ENCODE data around the gene PKN1. TPM values are rescaled to one million over a fixed set of nuclear protein-coding genes. Genes with fewer than 3 reads are reported as not detected.

Gene PKN1
- total and polyA plus RNA-seq, 2 of the 4 experiments (the other 2 are of a cell fraction): 39.1 to 41.4 TPM

GRCh38 chr19:14511229-14511593 lies 78.1 kb downstream of the PKN1 start:
- peaks cover 21 to 47% of the 10 kb centered on the region in 2 experiments for H3K79me1 ChIP-seq (ENCODE audit: low read depth in 1 of 2, low read length in 2 of 2)
- no peaks in the 10 kb centered on the region for H3K27me3 ChIP-seq (ENCODE audit: control insufficient read depth, insufficient read depth, low read length)
- BruUV-seq (replicated peaks): no TSS peak
- in situ Hi-C loops (cut with MboI; ENCODE audit: low sequenced_read_pairs) (no loop called here), dilution Hi-C loops (cut with HindIII; ENCODE audit: low sequenced_read_pairs, unreplicated experiment) (no loop called here), intact Hi-C loops (cut with micrococcal nuclease) (no loop called here)
- peaks cover 20% of the 10 kb centered on the region for H3K36me3 ChIP-seq (ENCODE audit: control insufficient read depth, insufficient read depth, low read length)
- no peaks in the 10 kb centered on the region for H3K9me3 ChIP-seq (ENCODE audit: control insufficient read depth, insufficient read depth, low read length)
- H2AK5ac ChIP-seq (ENCODE audit: low read depth, low read length): peak overlapping the region; percentile 94
- peak overlapping the region; percentile 90 for H3K14ac ChIP-seq (replicated peaks; ENCODE audit: low read depth, low read length)
- ATAC-seq (ENCODE audit: low read depth): no peak
- no peak overlapping the region for H3K9ac ChIP-seq (ENCODE audit: low read depth, low read length)
- peak overlapping the region; percentile 66; the same call in 1 of the 2 replicates for H3K56ac ChIP-seq (ENCODE audit: extremely low read depth, insufficient read depth, low read length)
- H3K4me2 ChIP-seq (ENCODE audit: low read depth, low read length): no peak overlapping the region
- H4K20me1 ChIP-seq (ENCODE audit: insufficient read depth, low read length): peaks cover 28% of the 10 kb centered on the region
- no peak for DNase-seq
- peak overlapping the region; percentile 81 for H4K91ac ChIP-seq (ENCODE audit: insufficient read depth, low read depth, low read length)
- H3K9me1 ChIP-seq (ENCODE audit: insufficient read depth, low read length): peaks cover 22% of the 10 kb centered on the region
- H2BK15ac ChIP-seq (ENCODE audit: low read depth, low read length): peak overlapping the region; percentile 54; the same call in 2 of the 3 replicates
- H2BK120ac ChIP-seq (ENCODE audit: low read depth, low read length): peak overlapping the region; percentile 73
- peak overlapping the region; percentile 85 for H2AK9ac ChIP-seq (replicated peaks; ENCODE audit: low read depth, low read length, poor library complexity)
- H3K4me3 ChIP-seq (ENCODE audit: insufficient read depth, low read depth, low read length): no peak overlapping the region
- H4K5ac ChIP-seq (ENCODE audit: low read depth, low read length): no peak overlapping the region
- H3K4ac ChIP-seq (ENCODE audit: low read depth, low read length): peak overlapping the region; percentile 95
- POLR2A ChIA-PET (ENCODE audit: unreplicated experiment): no interaction called here
- peak overlapping the region; percentile 67 for H2BK20ac ChIP-seq (ENCODE audit: low read depth, low read length)
- peak overlapping the region; percentile 30 to 84; a peak in 2 of 4 replicates for H4K8ac ChIP-seq (ENCODE audit: low read depth in 2 of 2, low read length in 2 of 2)
- peak overlapping the region; percentile 59 for H2BK5ac ChIP-seq (ENCODE audit: low read depth, low read length, poor library complexity, severe bottlenecking)
- H2AFZ ChIP-seq (replicated peaks; ENCODE audit: low read length, poor library complexity): peak overlapping the region; percentile 18
- H3K18ac ChIP-seq (ENCODE audit: low read depth, low read length): peak overlapping the region; percentile 28; the same call in 1 of the 2 replicates
- peak overlapping the region; percentile 56 for H3K23ac ChIP-seq (ENCODE audit: low read depth, low read length)
- no peak for TF ChIP-seq RFX5 (IDR thresholded peaks at IDR 0.05; ENCODE audit: low read depth, low read length)
- TF ChIP-seq USF2 (IDR thresholded peaks at IDR 0.05; ENCODE audit: low read depth, low read length): no peak
- TF ChIP-seq CHD1 (IDR thresholded peaks at IDR 0.05; ENCODE audit: low read depth, low read length): no peak
- TF ChIP-seq BHLHE40 (IDR thresholded peaks at IDR 0.05; ENCODE audit: low read depth, low read length): no peak
- no peak for TF ChIP-seq FOS (IDR thresholded peaks at IDR 0.05; ENCODE audit: low read depth, low read length)
- no peak for TF ChIP-seq NFE2L2 (IDR thresholded peaks at IDR 0.05; ENCODE audit: low read depth, low read length)
- TF ChIP-seq MAZ (IDR thresholded peaks at IDR 0.05; ENCODE audit: borderline replicate concordance, low read depth, low read length): no peak
- TF ChIP-seq CEBPB (IDR thresholded peaks at IDR 0.05; ENCODE audit: low read depth, low read length): no peak
- TF ChIP-seq SMC3 (IDR thresholded peaks at IDR 0.05; ENCODE audit: low read depth, low read length): no peak
- TF ChIP-seq RCOR1 (IDR thresholded peaks at IDR 0.05; ENCODE audit: insufficient replicate concordance, low read length): no peak
- TF ChIP-seq POLR2A (IDR thresholded peaks at IDR 0.05; ENCODE audit: low read depth, low read length): no peak
- no peak for TF ChIP-seq RAD21 (IDR thresholded peaks at IDR 0.05; ENCODE audit: low read length)
- no peak for TF ChIP-seq MAFK (IDR thresholded peaks at IDR 0.05; ENCODE audit: low read depth, low read length)
- TF ChIP-seq MXI1 (IDR thresholded peaks at IDR 0.05; ENCODE audit: borderline replicate concordance, low read depth, low read length): no peak
- TF ChIP-seq CTCF (conservative IDR thresholded peaks at IDR 0.05; ENCODE audit: low read depth, low read length): no peak
- H3K4me1 ChIP-seq (ENCODE audit: control insufficient read depth, insufficient read depth, low read length): peaks cover 18% of the 10 kb centered on the region
- H3K27ac ChIP-seq (ENCODE audit: insufficient read depth, low read length): peak overlapping the region; percentile 50; the same call in 1 of the 2 replicates
- CTCF ChIA-PET: no interaction called here
- 100% methylated on average over 1 of the region's 4 CpGs; no CpG with 5 or more reads in 1 of the 2 experiments for WGBS, 2 experiments (ENCODE audit: extremely low coverage in 2 of 2, insufficient read length in 1 of 2)

Data from IMR-90 (cell line).